KMS-11 (cell line): ENCODE data around the gene PET117.

Experiments used
- H2AFZ ChIP-seq: fragments of 200-600 bp; sonication (generic); 2 replicates; pipeline ENCODE4 v1.6.1; 2016; ENCODE audit warnings: antibody characterized with exemption, mixed run types, low read depth
- H3K27ac ChIP-seq: fragments of 200-600 bp; sonication (generic); 2 replicates; pipeline ENCODE4 v1.6.1; 2016; ENCODE audit warnings: mild to moderate bottlenecking, mixed run types
- H3K27me3 ChIP-seq: fragments of 200-600 bp; sonication (generic); 2 replicates; pipeline ENCODE4 v1.6.1; 2017; ENCODE audit warnings: mild to moderate bottlenecking, low read depth, mixed run types, moderate library complexity; ENCODE audit not compliant: insufficient read depth
- H3K36me3 ChIP-seq: fragments of 200-600 bp; sonication (generic); 2 replicates; pipeline ENCODE4 v1.6.1; 2017; ENCODE audit warnings: mild to moderate bottlenecking, mixed run types; ENCODE audit not compliant: insufficient read depth
- H3K4me1 ChIP-seq: fragments of 200-600 bp; sonication (generic); 2 replicates; pipeline ENCODE4 v1.6.1; 2016; ENCODE audit warnings: mild to moderate bottlenecking, low read depth, mixed run types; ENCODE audit not compliant: poor library complexity, severe bottlenecking
- H3K4me2 ChIP-seq: fragments of 200-600 bp; sonication (generic); 2 replicates; pipeline ENCODE4 v1.7.0; 2016; ENCODE audit warnings: mild to moderate bottlenecking, mixed run types
- H3K4me3 ChIP-seq: fragments of 200-600 bp; sonication (generic); IDR thresholded peaks from 2 replicates; pipeline ENCODE4 v1.6.1; 2017; ENCODE audit warnings: low read depth, low read length, mixed read lengths; ENCODE audit not compliant: insufficient read depth
- H3K79me2 ChIP-seq: fragments of 200-600 bp; sonication (generic); 2 replicates; pipeline ENCODE4 v1.6.1; 2016; ENCODE audit warnings: low read depth, mixed run types; ENCODE audit not compliant: insufficient read depth
- H3K9ac ChIP-seq: fragments of 200-600 bp; sonication (generic); 2 replicates; pipeline ENCODE4 v1.6.1; 2016; ENCODE audit warnings: mild to moderate bottlenecking, mixed run types
- H4K20me1 ChIP-seq: fragments of 200-600 bp; sonication (generic); 2 replicates; pipeline ENCODE4 v1.6.1; 2016; ENCODE audit warnings: mild to moderate bottlenecking, mixed run types; ENCODE audit not compliant: insufficient read depth
- CTCF ChIP-seq: fragments of 200-600 bp; sonication (generic); conservative IDR thresholded peaks from 2 replicates; pipeline ENCODE4 v1.6.1; 2017; ENCODE audit warnings: low read depth, mild to moderate bottlenecking, antibody characterized with exemption, low read length, moderate library complexity, mixed read lengths

Gene PET117

DNA sequence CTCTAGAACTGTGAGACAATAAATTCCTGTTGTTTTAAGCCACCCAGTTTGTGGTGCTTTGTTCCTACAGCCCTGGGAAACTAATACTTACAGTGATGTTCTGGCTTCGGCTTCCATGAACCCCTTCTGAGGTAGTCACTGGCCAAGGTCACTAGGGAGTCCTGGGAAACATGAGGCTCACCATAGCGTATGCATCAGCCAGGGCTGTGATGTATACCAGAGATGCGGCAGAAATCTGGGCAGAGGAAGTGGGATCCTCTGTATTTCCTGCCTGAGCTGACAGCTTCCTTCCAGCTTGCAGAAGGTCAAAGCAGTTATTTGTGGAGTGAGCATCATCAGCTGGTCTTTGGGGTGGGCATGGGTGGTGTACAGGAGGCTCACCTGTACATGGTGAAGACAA is 27.9 kb downstream of the PET117 start:
- H3K79me2 ChIP-seq: no peaks in the 10 kb centered on the region
- no peak overlapping the region for H3K9ac ChIP-seq
- no peaks in the 10 kb centered on the region for H3K36me3 ChIP-seq
- H3K27me3 ChIP-seq: no peaks in the 10 kb centered on the region
- no peak overlapping the region for H3K4me2 ChIP-seq
- H4K20me1 ChIP-seq: no peaks in the 10 kb centered on the region
- H2AFZ ChIP-seq: no peak overlapping the region
- H3K4me3 ChIP-seq: no peak overlapping the region
- no peaks in the 10 kb centered on the region for H3K4me1 ChIP-seq
- H3K27ac ChIP-seq: no peak overlapping the region
- TF ChIP-seq CTCF: no peak

DNA sequence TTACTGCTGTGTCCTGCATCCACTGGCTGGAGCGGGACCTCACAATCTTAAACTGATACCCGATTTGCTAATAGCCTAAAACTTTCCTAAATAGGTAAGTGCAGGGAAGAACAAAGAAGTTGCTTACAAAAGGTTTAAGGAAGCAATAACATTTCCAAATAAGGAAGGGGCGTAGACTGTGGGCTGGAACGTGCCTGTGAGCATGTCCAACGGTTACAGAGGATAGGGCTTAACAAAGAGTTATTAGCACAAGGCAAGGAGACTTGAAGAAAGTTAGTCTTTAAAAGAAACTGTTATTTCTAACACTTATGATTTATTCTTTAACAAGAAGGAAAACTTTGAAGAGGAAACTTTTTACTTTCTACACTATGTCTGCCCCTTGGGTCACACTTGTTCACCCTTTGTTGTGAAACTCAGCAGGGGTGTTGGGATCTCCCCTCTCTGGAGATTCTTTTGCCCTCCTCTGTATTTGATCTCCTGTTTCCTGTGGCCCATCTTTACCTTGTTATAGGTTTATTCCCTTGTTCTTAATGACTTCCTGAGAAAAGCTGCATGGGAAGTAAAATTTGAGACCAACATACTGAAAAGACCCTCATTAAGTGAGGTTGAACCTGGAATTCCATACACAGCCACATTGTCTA is 28.7 kb downstream of the PET117 start:
- TF ChIP-seq CTCF: no peak
- Histone ChIP-seq H3K4me1 (no peaks in the 10 kb centered on the region), H3K27ac (no peak overlapping the region), H3K4me3 (no peak overlapping the region), H3K36me3 (no peaks in the 10 kb centered on the region), H3K27me3 (no peaks in the 10 kb centered on the region), H4K20me1 (no peaks in the 10 kb centered on the region), H3K4me2 (no peak overlapping the region), H3K9ac (no peak overlapping the region), H2AFZ (no peak overlapping the region), H3K79me2 (no peaks in the 10 kb centered on the region)

- Histone ChIP-seq H3K9ac (no peak overlapping the region), H3K4me2 (no peak overlapping the region), H3K79me2 (no peaks in the 10 kb centered on the region)
These were observed 29.3 kb downstream of the PET117 start for GRCh38 chr20:18166950-18167349.

GRCh38 chr20:18172379-18172778 is 34.7 kb downstream of the PET117 start:
- no peaks in the 10 kb centered on the region for H3K36me3 ChIP-seq
- no peaks in the 10 kb centered on the region for H3K79me2 ChIP-seq
- no peak overlapping the region for H2AFZ ChIP-seq
- H3K9ac ChIP-seq: no peak overlapping the region
- no peaks in the 10 kb centered on the region for H3K4me1 ChIP-seq
- no peak for TF ChIP-seq CTCF
- H4K20me1 ChIP-seq: no peaks in the 10 kb centered on the region
- no peak overlapping the region for H3K27ac ChIP-seq
- H3K4me2 ChIP-seq: no peak overlapping the region
- H3K27me3 ChIP-seq: no peaks in the 10 kb centered on the region
- no peak overlapping the region for H3K4me3 ChIP-seq

More at GRCh38 chr20:18166950-18167349, 29.3 kb downstream of the PET117 start:
- Histone ChIP-seq H2AFZ (no peak overlapping the region), H4K20me1 (no peaks in the 10 kb centered on the region), H3K4me3 (no peak overlapping the region), H3K4me1 (no peaks in the 10 kb centered on the region), H3K36me3 (no peaks in the 10 kb centered on the region), H3K27ac (no peak overlapping the region), H3K27me3 (no peaks in the 10 kb centered on the region)
- no peak for TF ChIP-seq CTCF
